K562 (cell line): ENCODE data around the gene LRCOL1. TPM values are rescaled to one million over a fixed set of nuclear protein-coding genes. Genes with fewer than 3 reads are reported as not detected.

ENCODE experiments used
- CCNT2 ChIP-seq: IDR thresholded peaks from 2 replicates; pipeline ENCODE4 v1.6.1; 2011; ENCODE audit warnings: borderline replicate concordance, low read depth, mild to moderate bottlenecking, moderate library complexity, mixed read lengths, low read length; ENCODE audit not compliant: insufficient read length; ENCODE audit errors: extremely low read depth
- FOXA3 ChIP-seq, 2 experiments: fragments of 450-650 bp in 1 of 2; sonication (generic) in 1 of 2; formaldehyde crosslinking; IDR thresholded peaks in 1 of 2; conservative IDR thresholded peaks in 1 of 2; 2 replicates each; pipeline versions ENCODE4 v1.4.0 to v1.8.0; 2020 to 2022; ENCODE audit warnings: mild to moderate bottlenecking in 2 of 2, missing genetic modification reagents in 1 of 2
- FUS ChIP-seq: fragments of 200-400 bp; formaldehyde crosslinking; optimal IDR thresholded peaks from 2 replicates; pipeline ENCODE3; 2017; ENCODE audit warnings: low read depth, low read length
- KDM2B ChIP-seq: fragments of 250-450 bp; sonication (Bioruptor Pico); IDR thresholded peaks from 2 replicates; pipeline ENCODE4 v1.8.0; 2021; ENCODE audit warnings: mild to moderate bottlenecking, moderate library complexity
- PATZ1 ChIP-seq: fragments of 250-450 bp; sonication (Bioruptor Pico); IDR thresholded peaks from 2 replicates; pipeline ENCODE4 v1.5.0; 2020; ENCODE audit warnings: mild to moderate bottlenecking, borderline replicate concordance
- RAD21 ChIP-seq, 2 experiments: fragments of 250-450 bp in 1 of 2; fragments of 450-650 bp in 1 of 2; sonication (Bioruptor Pico) in 1 of 2; formaldehyde crosslinking in 1 of 2; IDR thresholded peaks in 1 of 2; conservative IDR thresholded peaks in 1 of 2; 2 replicates each; pipeline versions ENCODE4 v1.4.0 to v1.8.0; 2020 to 2022; ENCODE audit warnings: mild to moderate bottlenecking in 2 of 2, moderate library complexity in 1 of 2
- RFX1 ChIP-seq: fragments of 450-650 bp; IDR thresholded peaks from 2 replicates; pipeline ENCODE4 v1.6.1; 2016; ENCODE audit warnings: mild to moderate bottlenecking, moderate library complexity
- SIX5 ChIP-seq, 2 experiments: IDR thresholded peaks; 2 replicates each; pipeline ENCODE4 v1.6.1; 2011; ENCODE audit warnings: low read length in 2 of 2, borderline replicate concordance in 1 of 2, low read depth in 1 of 2, mild to moderate bottlenecking in 1 of 2, moderate library complexity in 1 of 2; ENCODE audit not compliant: insufficient read depth in 1 of 2
- TAF1 ChIP-seq: IDR thresholded peaks from 2 replicates; pipeline ENCODE4 v1.6.1; 2011; ENCODE audit warnings: mild to moderate bottlenecking, low read length, moderate library complexity; ENCODE audit not compliant: insufficient read depth, control insufficient read depth, severe bottlenecking; ENCODE audit errors: extremely low read depth
- TCF7L2 ChIP-seq: fragments of 150-350 bp; IDR thresholded peaks from 2 replicates; pipeline ENCODE4 v1.6.1; 2016; ENCODE audit warnings: low read depth, mild to moderate bottlenecking, low read length, moderate library complexity
- ZSCAN29 ChIP-seq: fragments of 450-650 bp; IDR thresholded peaks from 2 replicates; pipeline ENCODE4 v1.6.1; 2017
- polyA plus RNA-seq, 8 experiments: library from polyadenylated mRNA; depleted of rRNA in 4 of 8; stranded (reverse) in 5 of 8; unstranded in 3 of 8; fragments of >200 nt; fragmentation: Nextera tagmentation in 2 of 8; fragmentation: Illumina TruSeq in 1 of 8; extraction: Ambion mirVana in 2 of 8; extraction: Trizol in 1 of 8; gene quantifications; 2 replicates each; pipeline versions ENCODE4 v1.2.1 to v1.2.3, GENCODE V29; 2011 to 2014; ENCODE audit warnings: inconsistent platforms in 1 of 8, missing spikeins in 1 of 8
- total RNA-seq, 7 experiments: library from RNA; depleted of rRNA in 6 of 7; stranded (reverse); fragments of >200 nt in 6 of 7; fragmentation: Illumina TruSeq in 2 of 7; extraction: Trizol in 2 of 7; gene quantifications; 2 replicates each; pipeline versions ENCODE4 v1.2.1 to v1.2.3, GENCODE V29; 2011 to 2021; ENCODE audit warnings: low replicate concordance in 1 of 7
- TF ChIP-seq, protein P1 (sequence below): fragments of 250-450 bp; sonication (Bioruptor Pico); IDR thresholded peaks from 2 replicates; pipeline ENCODE4 v1.8.0; 2021; ENCODE audit warnings: mild to moderate bottlenecking, moderate library complexity
- TF ChIP-seq, protein P2 (sequence below): fragments of 250-450 bp; sonication (Bioruptor Pico); IDR thresholded peaks from 2 replicates; pipeline ENCODE4 v1.8.0; 2021; ENCODE audit warnings: moderate library complexity, mild to moderate bottlenecking, inconsistent platforms

LRCOL1 gene
- total and polyA plus RNA-seq, 9 of the 15 experiments (the other 6 are each of a cell fraction or from before 2014, with no cell fraction given): not detected

DNA sequence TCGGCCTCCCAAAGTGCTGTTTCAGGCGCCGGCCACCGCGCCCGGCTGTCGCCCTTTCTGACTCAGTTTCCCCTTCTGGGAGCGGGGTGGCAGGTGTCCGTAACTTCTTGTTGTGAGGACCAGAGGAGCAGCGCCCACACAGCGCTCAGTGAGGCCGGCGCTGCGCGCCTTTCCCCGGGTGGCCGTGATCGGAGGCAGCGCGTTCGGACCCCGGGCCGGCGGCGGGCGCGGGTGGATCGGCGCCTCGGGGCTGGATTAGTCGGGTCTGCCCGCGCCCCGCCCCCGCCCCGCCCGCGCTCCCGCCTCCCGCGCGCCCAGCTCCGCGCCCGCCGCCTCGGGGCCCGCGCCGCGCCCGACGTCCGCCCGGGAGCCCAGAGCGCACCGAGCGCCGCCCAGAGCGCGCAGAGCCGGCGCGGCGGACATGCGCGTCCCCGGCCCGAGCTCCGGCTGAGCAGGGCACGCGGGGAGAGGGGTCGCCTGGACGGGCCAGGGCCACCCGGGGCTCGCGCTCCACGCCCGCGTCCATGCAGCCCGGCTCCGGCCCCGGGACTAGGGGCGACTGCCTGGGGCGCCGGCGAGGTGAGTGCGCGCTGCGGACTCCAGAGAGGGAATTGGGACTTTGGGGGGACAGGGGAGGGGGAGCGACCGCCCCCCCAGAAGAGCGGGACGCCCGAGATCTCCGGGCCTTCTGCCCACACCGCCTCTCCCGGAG, 50.6 kb downstream of the LRCOL1 start (continued):
- no peak for TF ChIP-seq PATZ1 (CRISPR knock-in tag)
- no peak for TF ChIP-seq TAF1
- TF ChIP-seq ZSCAN29: peak; percentile 94
- TF ChIP-seq FOXA3 (CRISPR knock-in tag; conservative IDR thresholded peaks at IDR 0.05 in 1 of 2, IDR thresholded peaks at IDR 0.05 in 1 of 2): no peak
- TF ChIP-seq RFX1: no peak
- TF ChIP-seq SIX5 (IDR thresholded peaks at IDR 0.05; ENCODE audit: borderline replicate concordance in 1 of 2, insufficient read depth in 1 of 2, low read depth in 1 of 2, low read length in 2 of 2): no peak
- TF ChIP-seq TCF7L2: no peak
- no peak for TF ChIP-seq RAD21 (CRISPR knock-in tag; conservative IDR thresholded peaks at IDR 0.05 in 1 of 2, IDR thresholded peaks at IDR 0.05 in 1 of 2)
- TF ChIP-seq KDM2B: peak; percentile 23; the same call in 1 of the 2 replicates
- peak; percentile 24 for TF ChIP-seq CCNT2
- TF ChIP-seq, protein P1, sequence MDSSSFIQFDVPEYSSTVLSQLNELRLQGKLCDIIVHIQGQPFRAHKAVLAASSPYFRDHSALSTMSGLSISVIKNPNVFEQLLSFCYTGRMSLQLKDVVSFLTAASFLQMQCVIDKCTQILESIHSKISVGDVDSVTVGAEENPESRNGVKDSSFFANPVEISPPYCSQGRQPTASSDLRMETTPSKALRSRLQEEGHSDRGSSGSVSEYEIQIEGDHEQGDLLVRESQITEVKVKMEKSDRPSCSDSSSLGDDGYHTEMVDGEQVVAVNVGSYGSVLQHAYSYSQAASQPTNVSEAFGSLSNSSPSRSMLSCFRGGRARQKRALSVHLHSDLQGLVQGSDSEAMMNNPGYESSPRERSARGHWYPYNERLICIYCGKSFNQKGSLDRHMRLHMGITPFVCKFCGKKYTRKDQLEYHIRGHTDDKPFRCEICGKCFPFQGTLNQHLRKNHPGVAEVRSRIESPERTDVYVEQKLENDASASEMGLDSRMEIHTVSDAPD (CRISPR knock-in tag): no peak
- TF ChIP-seq, protein P2, sequence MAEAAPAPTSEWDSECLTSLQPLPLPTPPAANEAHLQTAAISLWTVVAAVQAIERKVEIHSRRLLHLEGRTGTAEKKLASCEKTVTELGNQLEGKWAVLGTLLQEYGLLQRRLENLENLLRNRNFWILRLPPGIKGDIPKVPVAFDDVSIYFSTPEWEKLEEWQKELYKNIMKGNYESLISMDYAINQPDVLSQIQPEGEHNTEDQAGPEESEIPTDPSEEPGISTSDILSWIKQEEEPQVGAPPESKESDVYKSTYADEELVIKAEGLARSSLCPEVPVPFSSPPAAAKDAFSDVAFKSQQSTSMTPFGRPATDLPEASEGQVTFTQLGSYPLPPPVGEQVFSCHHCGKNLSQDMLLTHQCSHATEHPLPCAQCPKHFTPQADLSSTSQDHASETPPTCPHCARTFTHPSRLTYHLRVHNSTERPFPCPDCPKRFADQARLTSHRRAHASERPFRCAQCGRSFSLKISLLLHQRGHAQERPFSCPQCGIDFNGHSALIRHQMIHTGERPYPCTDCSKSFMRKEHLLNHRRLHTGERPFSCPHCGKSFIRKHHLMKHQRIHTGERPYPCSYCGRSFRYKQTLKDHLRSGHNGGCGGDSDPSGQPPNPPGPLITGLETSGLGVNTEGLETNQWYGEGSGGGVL (CRISPR knock-in tag): no peak
- no peak for TF ChIP-seq FUS
